Measurements from ENCODE around the gene GPR162. TPM values are rescaled to one million over a fixed set of nuclear protein-coding genes. Genes with fewer than 3 reads are reported as not detected.

The GPR162 gene
- total RNA-seq, 1 donor from 2014 or later, result 0.29 TPM

GRCh38 chr12:6850796-6851152, 29.2 kb downstream of the GPR162 start:
- intact Hi-C loops (cut with micrococcal nuclease), result loop anchor here (1.0 to 5.0 kb wide), 7 partner anchors 25 to 357 kb away; partner anchors contain the start of genes C1RL, CD4, GAPDH and MRPL51
- Mint-ChIP-seq H3K27me3 (ENCODE audit: insufficient read depth) (peaks cover 2% of the 10 kb centered on the region), H3K27ac (no peak overlapping the region), H3K4me3 (peak overlapping the region; percentile 91), H3K36me3 (ENCODE audit: low read depth) (peaks cover 27% of the 10 kb centered on the region), H3K9me3 (no peaks in the 10 kb centered on the region), H3K4me1 (ENCODE audit: low read depth) (peaks cover 50% of the 10 kb centered on the region)
- no peak for DNase-seq (ENCODE audit: low spot score)

GRCh38 chr12:6851153-6851920, 29.7 kb downstream of the GPR162 start, which contains the start of gene CDCA3:
CDCA3 (minus strand) TSS chr12:6851286; CDS start chr12:6850952, 334 bp downstream.
- Mint-ChIP-seq H3K27me3 (ENCODE audit: insufficient read depth) (peaks cover 2% of the 10 kb centered on the region), H3K36me3 (ENCODE audit: low read depth) (peaks cover 29% of the 10 kb centered on the region), H3K9me3 (no peaks in the 10 kb centered on the region), H3K27ac (peak within 1 kb of the TSS; percentile 96), H3K4me3 (peak within 1 kb of the TSS; percentile 91), H3K4me1 (ENCODE audit: low read depth) (peaks cover 50% of the 10 kb centered on the region)
- intact Hi-C loops (cut with micrococcal nuclease), result loop anchor here (1.0 to 5.0 kb wide), 7 partner anchors 26 to 358 kb away; partner anchors contain the start of genes C1RL, CD4, GAPDH and MRPL51
- peak; percentile 90 for DNase-seq (ENCODE audit: low spot score)

- intact Hi-C loops (cut with micrococcal nuclease), result loop anchor here (1.0 to 5.0 kb wide), 19 partner anchors 15 to 359 kb away; partner anchors contain the start of genes C12orf57, C1RL, CD4 and CHD4
- Mint-ChIP-seq H3K4me1 (ENCODE audit: low read depth) (peaks cover 46% of the 10 kb centered on the region), H3K9me3 (no peaks in the 10 kb centered on the region), H3K27me3 (ENCODE audit: insufficient read depth) (peaks cover 2% of the 10 kb centered on the region), H3K36me3 (ENCODE audit: low read depth) (peaks cover 25% of the 10 kb centered on the region), H3K4me3 (peak within 1 kb of the TSS; percentile 91), H3K27ac (peak within 1 kb of the TSS; percentile 96)
- DNase-seq (ENCODE audit: low spot score), result peak; percentile 98
These were observed 30.5 kb downstream of the GPR162 start, which contains the start of gene USP5 for GRCh38 chr12:6851921-6852650. USP5 (plus strand) TSS chr12:6852150; CDS start chr12:6852180, 30 bp downstream.

GRCh38 chr12:6852651-6853354, 31.2 kb downstream of the GPR162 start:
- Mint-ChIP-seq H3K27ac (peak overlapping the region; percentile 96), H3K4me1 (ENCODE audit: low read depth) (peaks cover 42% of the 10 kb centered on the region), H3K27me3 (ENCODE audit: insufficient read depth) (peaks cover 2% of the 10 kb centered on the region), H3K36me3 (ENCODE audit: low read depth) (peaks cover 27% of the 10 kb centered on the region), H3K4me3 (peak overlapping the region; percentile 91), H3K9me3 (no peaks in the 10 kb centered on the region)
- DNase-seq (ENCODE audit: low spot score), result peak; percentile 58
- intact Hi-C loops (cut with micrococcal nuclease), result loop anchor here (1.0 to 5.0 kb wide), 14 partner anchors 14 to 254 kb away; partner anchors contain the start of genes C12orf57, C1RL, CHD4 and COPS7A

GRCh38 chr12:6853626-6854025, 32.0 kb downstream of the GPR162 start:
- Mint-ChIP-seq H3K4me3 (peak overlapping the region; percentile 91), H3K27ac (peak overlapping the region; percentile 96), H3K27me3 (ENCODE audit: insufficient read depth) (peaks cover 2% of the 10 kb centered on the region), H3K9me3 (no peaks in the 10 kb centered on the region), H3K36me3 (ENCODE audit: low read depth) (peaks cover 29% of the 10 kb centered on the region), H3K4me1 (ENCODE audit: low read depth) (peaks cover 41% of the 10 kb centered on the region)
- intact Hi-C loops (cut with micrococcal nuclease), result loop anchor here (1.0 to 5.0 kb wide), 2 partner anchors 165 to 254 kb away; partner anchors contain the start of genes C1RL and LPCAT3
- DNase-seq (ENCODE audit: low spot score), result no peak

DNA sequence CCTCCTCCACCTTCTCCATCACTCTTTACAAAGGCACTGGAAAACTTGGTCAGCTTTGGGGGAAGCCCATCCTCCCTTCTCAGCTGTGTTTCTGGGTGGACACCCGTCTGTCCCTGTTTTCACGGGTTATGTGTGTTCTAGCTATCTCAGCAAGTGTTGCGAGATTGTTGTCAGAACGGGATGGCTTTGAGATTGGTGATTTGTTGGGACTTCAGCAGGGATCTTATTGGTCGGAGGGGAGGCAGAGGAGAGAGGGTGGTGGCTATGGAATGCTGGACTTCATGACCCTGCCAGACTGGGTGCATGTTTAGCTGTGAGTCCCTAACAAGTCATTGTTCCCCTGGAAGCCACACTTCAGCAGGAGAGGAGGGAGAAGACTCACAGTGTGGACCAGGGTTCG, 32.4 kb downstream of the GPR162 start:
- H3K27me3 Mint-ChIP-seq (ENCODE audit: insufficient read depth), result peaks cover 2% of the 10 kb centered on the region
- peaks cover 41% of the 10 kb centered on the region for H3K4me1 Mint-ChIP-seq (ENCODE audit: low read depth)
- peak overlapping the region; percentile 91 for H3K4me3 Mint-ChIP-seq
- intact Hi-C loops (cut with micrococcal nuclease), result loop anchor here (5.0 kb wide), 1 partner anchor 253 kb away; the partner anchor contains the start of gene C1RL
- no peaks in the 10 kb centered on the region for H3K9me3 Mint-ChIP-seq
- peak overlapping the region; percentile 96 for H3K27ac Mint-ChIP-seq
- DNase-seq (ENCODE audit: low spot score), result no peak
- peaks cover 29% of the 10 kb centered on the region for H3K36me3 Mint-ChIP-seq (ENCODE audit: low read depth)

DNA sequence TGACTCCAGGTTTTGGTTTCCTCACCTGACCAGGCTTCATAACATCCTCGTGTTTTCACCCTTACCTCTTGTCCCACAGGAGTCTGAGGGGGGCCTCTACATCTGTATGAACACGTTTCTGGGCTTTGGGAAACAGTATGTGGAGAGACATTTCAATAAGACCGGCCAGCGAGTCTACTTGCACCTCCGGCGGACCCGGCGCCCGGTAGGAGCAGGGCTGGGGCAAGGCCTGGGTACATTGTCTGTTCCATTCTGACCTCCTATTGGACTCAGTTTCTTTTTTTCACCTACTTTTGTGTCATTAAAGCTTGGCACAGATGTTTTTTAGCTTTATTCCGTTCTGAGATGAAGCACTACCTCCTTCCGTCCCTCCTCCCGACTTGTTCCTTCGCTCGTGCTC, 33.7 kb downstream of the GPR162 start:
- no peaks in the 10 kb centered on the region for H3K9me3 Mint-ChIP-seq
- peaks cover 23% of the 10 kb centered on the region for H3K36me3 Mint-ChIP-seq (ENCODE audit: low read depth)
- H3K4me3 Mint-ChIP-seq, result no peak overlapping the region
- no peak for DNase-seq (ENCODE audit: low spot score)
- peaks cover 2% of the 10 kb centered on the region for H3K27me3 Mint-ChIP-seq (ENCODE audit: insufficient read depth)
- peaks cover 28% of the 10 kb centered on the region for H3K4me1 Mint-ChIP-seq (ENCODE audit: low read depth)
- intact Hi-C loops (cut with micrococcal nuclease), result no loop called here
- no peak overlapping the region for H3K27ac Mint-ChIP-seq

DNA sequence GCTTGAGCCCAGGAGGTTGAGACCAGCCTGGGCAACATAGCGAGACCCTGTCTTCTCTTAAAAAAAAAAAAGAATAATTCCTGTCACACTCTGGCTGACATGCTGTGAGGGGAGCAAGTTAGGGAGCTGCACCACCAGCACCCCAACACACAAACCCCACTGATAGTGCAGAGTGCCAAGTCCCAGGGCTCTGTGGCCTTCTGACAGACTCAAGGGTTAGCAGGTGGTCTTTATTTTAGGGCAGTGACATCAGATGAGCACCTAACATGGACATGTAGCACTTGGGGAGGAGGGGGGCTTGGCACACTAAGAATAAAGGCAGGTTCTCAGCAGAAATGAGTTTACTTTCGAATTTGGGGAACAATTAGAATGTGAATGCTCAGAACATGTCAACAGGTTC, 37.2 kb downstream of the GPR162 start:
- Mint-ChIP-seq H3K4me3 (no peak overlapping the region), H3K9me3 (no peaks in the 10 kb centered on the region), H3K4me1 (ENCODE audit: low read depth) (peaks cover 5% of the 10 kb centered on the region)

DNA sequence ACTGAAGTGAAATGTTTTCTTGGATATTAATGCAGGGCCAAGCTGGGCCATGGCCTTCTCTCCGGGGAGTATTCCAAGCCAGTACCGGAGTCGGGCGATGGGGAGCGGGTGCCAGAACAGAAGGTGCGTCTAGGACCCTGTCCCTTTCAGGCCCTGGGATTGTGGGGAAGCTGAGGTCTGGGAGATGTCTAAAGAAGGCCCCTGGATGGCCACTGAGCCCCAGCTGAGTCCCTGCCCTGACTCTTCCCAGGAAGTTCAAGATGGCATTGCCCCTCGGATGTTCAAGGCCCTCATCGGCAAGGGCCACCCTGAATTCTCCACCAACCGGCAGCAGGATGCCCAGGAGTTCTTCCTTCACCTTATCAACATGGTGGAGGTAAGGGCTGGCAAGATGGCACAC, 38.5 kb downstream of the GPR162 start:
- Mint-ChIP-seq H3K36me3 (ENCODE audit: low read depth) (peaks cover 37% of the 10 kb centered on the region), H3K27me3 (ENCODE audit: insufficient read depth) (no peaks in the 10 kb centered on the region), H3K4me1 (ENCODE audit: low read depth) (no peaks in the 10 kb centered on the region), H3K27ac (no peak overlapping the region), H3K9me3 (no peaks in the 10 kb centered on the region), H3K4me3 (no peak overlapping the region)
- intact Hi-C loops (cut with micrococcal nuclease), result no loop called here
- DNase-seq (ENCODE audit: low spot score), result no peak

More for the DNA sequence above, 37.2 kb downstream of the GPR162 start:
- Mint-ChIP-seq H3K27ac (no peak overlapping the region), H3K36me3 (ENCODE audit: low read depth) (peaks cover 37% of the 10 kb centered on the region), H3K27me3 (ENCODE audit: insufficient read depth) (no peaks in the 10 kb centered on the region)
- DNase-seq (ENCODE audit: low spot score), result no peak
- intact Hi-C loops (cut with micrococcal nuclease), result no loop called here

- H3K27ac Mint-ChIP-seq, result no peak overlapping the region
- H3K36me3 Mint-ChIP-seq (ENCODE audit: low read depth), result peaks cover 40% of the 10 kb centered on the region
- intact Hi-C loops (cut with micrococcal nuclease), result no loop called here
- H3K4me3 Mint-ChIP-seq, result no peak overlapping the region
- DNase-seq (ENCODE audit: low spot score), result no peak
- no peaks in the 10 kb centered on the region for H3K9me3 Mint-ChIP-seq
- no peaks in the 10 kb centered on the region for H3K4me1 Mint-ChIP-seq (ENCODE audit: low read depth)
- H3K27me3 Mint-ChIP-seq (ENCODE audit: insufficient read depth), result no peaks in the 10 kb centered on the region
These were observed 39.3 kb downstream of the GPR162 start for GRCh38 chr12:6860942-6861341.

GRCh38 chr12:6861391-6861790, 39.8 kb downstream of the GPR162 start:
- intact Hi-C loops (cut with micrococcal nuclease), result no loop called here
- Mint-ChIP-seq H3K4me1 (ENCODE audit: low read depth) (peaks cover 2% of the 10 kb centered on the region), H3K4me3 (no peak overlapping the region), H3K27ac (no peak overlapping the region), H3K36me3 (ENCODE audit: low read depth) (peaks cover 41% of the 10 kb centered on the region), H3K9me3 (no peaks in the 10 kb centered on the region), H3K27me3 (ENCODE audit: insufficient read depth) (no peaks in the 10 kb centered on the region)
- DNase-seq (ENCODE audit: low spot score), result no peak

GRCh38 chr12:6863033-6863432, 41.4 kb downstream of the GPR162 start:
- H3K27ac Mint-ChIP-seq, result no peak overlapping the region
- no peaks in the 10 kb centered on the region for H3K9me3 Mint-ChIP-seq
- no peak overlapping the region for H3K4me3 Mint-ChIP-seq
- DNase-seq (ENCODE audit: low spot score), result no peak
- intact Hi-C loops (cut with micrococcal nuclease), result no loop called here
- H3K27me3 Mint-ChIP-seq (ENCODE audit: insufficient read depth), result no peaks in the 10 kb centered on the region
- H3K4me1 Mint-ChIP-seq (ENCODE audit: low read depth), result peaks cover 10% of the 10 kb centered on the region
- peaks cover 37% of the 10 kb centered on the region for H3K36me3 Mint-ChIP-seq (ENCODE audit: low read depth)

All from activated T-helper 1 cell treated with anti-CD3 and anti-CD28 coated beads, Interleukin-12 subunit alpha, Interleukin-12 subunit beta, Interleukin-2, Interleukin-4 antibody, amounts not matched to agents 30 ng/mL and 10 ng/mL and 1 ng/mL, durations not matched to agents 14 hours and 24 hours and 36 hours (primary cell).